Activated naive CD8-positive, alpha-beta T cell treated with anti-CD3 and anti-CD28 coated beads, Interleukin-2, amount 50 U/mL, for 24 hours (primary cell): ENCODE results near the gene SLC5A5.

ENCODE experiments used
- ATAC-seq: fragments of 150-1000 bp; cut with Tn5 transposase; one replicate; pipeline ENCODE4 v1.10.0; 2021
- DNase-seq: peaks from one replicate; pipeline ENCODE4 v3.0.0; 2021
- H3K27ac Mint-ChIP-seq: one replicate; pipeline ENCODE4 v1.8.0; 2021; ENCODE audit warnings: mild to moderate bottlenecking, mixed read lengths
- H3K27me3 Mint-ChIP-seq: one replicate; pipeline ENCODE4 v1.8.0; 2021; ENCODE audit warnings: mixed read lengths
- H3K36me3 Mint-ChIP-seq: one replicate; pipeline ENCODE4 v1.8.0; 2021; ENCODE audit warnings: low read depth, mixed read lengths
- H3K4me1 Mint-ChIP-seq: one replicate; pipeline ENCODE4 v1.8.0; 2021; ENCODE audit warnings: mixed read lengths
- H3K4me3 Mint-ChIP-seq: one replicate; pipeline ENCODE4 v1.8.0; 2021; ENCODE audit warnings: mild to moderate bottlenecking, moderate library complexity, mixed read lengths
- H3K9me3 Mint-ChIP-seq: one replicate; pipeline ENCODE4 v1.8.0; 2021; ENCODE audit warnings: mixed read lengths

Gene SLC5A5

GRCh38 chr19:17942181-17942580 is 70.4 kb downstream of the SLC5A5 start:
- no peak for DNase-seq
- Mint-ChIP-seq H3K4me3 (no peak overlapping the region), H3K27ac (no peak overlapping the region), H3K4me1 (peaks cover 18% of the 10 kb centered on the region), H3K27me3 (peaks cover under 1% of the 10 kb centered on the region), H3K9me3 (no peaks in the 10 kb centered on the region), H3K36me3 (peaks cover 12% of the 10 kb centered on the region)
- ATAC-seq, result no peak

- Mint-ChIP-seq H3K27ac (no peak overlapping the region), H3K27me3 (peaks cover 4% of the 10 kb centered on the region), H3K4me1 (peaks cover 22% of the 10 kb centered on the region), H3K36me3 (peaks cover 10% of the 10 kb centered on the region), H3K9me3 (no peaks in the 10 kb centered on the region), H3K4me3 (no peak overlapping the region)
- no peak for ATAC-seq
- no peak for DNase-seq
These were observed 71.0 kb downstream of the SLC5A5 start for GRCh38 chr19:17942582-17943273.

- Mint-ChIP-seq H3K4me3 (no peak overlapping the region), H3K36me3 (peaks cover 5% of the 10 kb centered on the region), H3K27ac (no peak overlapping the region), H3K4me1 (peaks cover 21% of the 10 kb centered on the region), H3K9me3 (no peaks in the 10 kb centered on the region), H3K27me3 (peaks cover 4% of the 10 kb centered on the region)
- ATAC-seq (no peak), DNase-seq (no peak)
These were observed 71.8 kb downstream of the SLC5A5 start for GRCh38 chr19:17943274-17944221.

- Mint-ChIP-seq H3K27me3 (peaks cover 10% of the 10 kb centered on the region), H3K27ac (no peak overlapping the region), H3K4me1 (peaks cover 27% of the 10 kb centered on the region), H3K4me3 (no peak overlapping the region), H3K36me3 (peaks cover 5% of the 10 kb centered on the region), H3K9me3 (no peaks in the 10 kb centered on the region)
- no peak for ATAC-seq
- DNase-seq, result no peak
These were observed 72.6 kb downstream of the SLC5A5 start for GRCh38 chr19:17944301-17944700.
